Liver (tissue), 9 donors: Measurements from ENCODE around the gene TMEM89. TPM values are rescaled to one million over a fixed set of nuclear protein-coding genes. Genes with fewer than 3 reads are reported as not detected.

ENCODE experiments used
- DNase-seq: peaks from one replicate; pipeline ENCODE4 v3.0.0-alpha.2; 2017; ENCODE audit warnings: low spot score
- H3K27ac ChIP-seq, 2 donors: one replicate each; pipeline ENCODE4 v1.7.0; 2013; ENCODE audit warnings: inconsistent platforms in 2 of 2, low read length in 2 of 2, control low read depth in 1 of 2, low read depth in 1 of 2, mild to moderate bottlenecking in 1 of 2
- H3K27me3 ChIP-seq, 4 donors: one replicate each; pipeline versions ENCODE4 v1.6.1 to v1.7.0; 2013; ENCODE audit warnings: low read length in 3 of 4, inconsistent platforms in 1 of 4, mild to moderate bottlenecking in 1 of 4, moderate library complexity in 1 of 4; ENCODE audit not compliant: control insufficient read depth in 4 of 4, insufficient read depth in 4 of 4
- H3K36me3 ChIP-seq, 4 donors: one replicate each; pipeline versions ENCODE4 v1.6.1 to v1.7.0; 2013; ENCODE audit warnings: low read length in 3 of 4, mild to moderate bottlenecking in 3 of 4, low read depth in 1 of 4, moderate library complexity in 1 of 4; ENCODE audit not compliant: control insufficient read depth in 4 of 4, insufficient read depth in 3 of 4
- H3K4me1 ChIP-seq, 4 donors: one replicate each; pipeline versions ENCODE4 v1.6.1 to v1.7.0; 2013; ENCODE audit warnings: low read length in 3 of 4, mild to moderate bottlenecking in 3 of 4, moderate library complexity in 1 of 4; ENCODE audit not compliant: control insufficient read depth in 4 of 4, insufficient read depth in 4 of 4
- H3K4me3 ChIP-seq, 3 donors: one replicate each; pipeline versions ENCODE4 v1.6.1 to v1.7.0; 2013; ENCODE audit warnings: low read length in 3 of 3, control low read depth in 1 of 3, low read depth in 1 of 3, mild to moderate bottlenecking in 1 of 3
- H3K9ac ChIP-seq, 2 donors: one replicate each; pipeline ENCODE4 v1.7.0; 2013; ENCODE audit warnings: low read length in 2 of 2, mild to moderate bottlenecking in 2 of 2, moderate library complexity in 2 of 2, control low read depth in 1 of 2, low read depth in 1 of 2
- H3K9me3 ChIP-seq, 4 donors: one replicate each; pipeline versions ENCODE4 v1.6.1 to v1.7.0; 2013; ENCODE audit warnings: low read length in 3 of 4; ENCODE audit not compliant: control insufficient read depth in 4 of 4
- ATF3 ChIP-seq: IDR thresholded peaks from 2 replicates; pipeline ENCODE4 v1.6.1; 2016; ENCODE audit warnings: antibody characterized with exemption
- CTCF ChIP-seq: fragments of 150-350 bp; IDR thresholded peaks from 2 replicates; pipeline ENCODE4 v1.5.1; 2017; ENCODE audit warnings: improper control_type of control experiment, low read depth, low read length; ENCODE audit not compliant: missing input control
- EGR1 ChIP-seq, 2 donors: IDR thresholded peaks; 2 replicates each; pipeline ENCODE4 v1.6.1; 2016 to 2018; ENCODE audit warnings: antibody characterized with exemption in 2 of 2, low read depth in 2 of 2
- FOXA1 ChIP-seq: IDR thresholded peaks from 2 replicates; pipeline ENCODE4 v1.6.1; 2016; ENCODE audit warnings: antibody characterized with exemption
- FOXA2 ChIP-seq: IDR thresholded peaks from 2 replicates; pipeline ENCODE4 v1.6.1; 2016; ENCODE audit warnings: antibody characterized with exemption
- GABPA ChIP-seq, 2 donors: IDR thresholded peaks in 1 of 2; conservative IDR thresholded peaks in 1 of 2; 2 replicates each; pipeline ENCODE4 v1.6.1; 2016; ENCODE audit warnings: antibody characterized with exemption in 2 of 2, mild to moderate bottlenecking in 1 of 2, moderate library complexity in 1 of 2
- HNF4A ChIP-seq, 2 donors: conservative IDR thresholded peaks; 2 replicates each; pipeline ENCODE4 v1.6.1; 2016; ENCODE audit warnings: antibody characterized with exemption in 2 of 2, mild to moderate bottlenecking in 2 of 2
- HNF4G ChIP-seq: IDR thresholded peaks from 2 replicates; pipeline ENCODE4 v1.6.1; 2016; ENCODE audit warnings: antibody characterized with exemption
- JUND ChIP-seq, 2 donors: IDR thresholded peaks; 2 replicates each; pipeline ENCODE4 v1.6.1; 2016; ENCODE audit warnings: antibody characterized with exemption in 2 of 2
- MAX ChIP-seq: IDR thresholded peaks from 2 replicates; pipeline ENCODE4 v1.6.1; 2016; ENCODE audit warnings: antibody characterized with exemption
- NR2F2 ChIP-seq: IDR thresholded peaks from 2 replicates; pipeline ENCODE4 v1.6.1; 2016; ENCODE audit warnings: antibody characterized with exemption
- RAD21 ChIP-seq, 2 donors: IDR thresholded peaks; 2 replicates each; pipeline ENCODE4 v1.6.1; 2016; ENCODE audit warnings: antibody characterized with exemption in 2 of 2, mild to moderate bottlenecking in 2 of 2
- REST ChIP-seq: IDR thresholded peaks from 2 replicates; pipeline ENCODE4 v1.6.1; 2016; ENCODE audit warnings: antibody characterized with exemption, mild to moderate bottlenecking
- RXRA ChIP-seq, 2 donors: IDR thresholded peaks; 2 replicates each; pipeline ENCODE4 v1.6.1; 2017 to 2018; ENCODE audit warnings: antibody characterized with exemption in 2 of 2, mild to moderate bottlenecking in 1 of 2
- SP1 ChIP-seq: IDR thresholded peaks from 2 replicates; pipeline ENCODE4 v1.6.1; 2018; ENCODE audit warnings: antibody characterized with exemption, mild to moderate bottlenecking
- TAF1 ChIP-seq: conservative IDR thresholded peaks from 2 replicates; pipeline ENCODE4 v1.6.1; 2016; ENCODE audit warnings: antibody characterized with exemption, mild to moderate bottlenecking
- YY1 ChIP-seq: IDR thresholded peaks from 2 replicates; pipeline ENCODE4 v1.6.1; 2016; ENCODE audit warnings: antibody characterized with exemption, mild to moderate bottlenecking
- ZBTB33 ChIP-seq: IDR thresholded peaks from 2 replicates; pipeline ENCODE4 v1.6.1; 2016; ENCODE audit warnings: antibody characterized with exemption
- WGBS: extraction: QIAGEN DNeasy Blood & Tissue Kit; methylation state at CpG from one replicate; pipeline ENCODE4 v1.1.7; 2013; 5-methylcytosine and 5-hydroxymethylcytosine counted together
- polyA plus RNA-seq, 2 donors: library from polyadenylated mRNA; stranded (reverse) in 1 of 2; unstranded in 1 of 2; fragments of 200-250 nt in 1 of 2; fragments of >200 nt in 1 of 2; fragmentation: Nextera tagmentation in 1 of 2; extraction: Ambion mirVana in 1 of 2; gene quantifications; one replicate each; pipeline versions ENCODE4 v1.2.1 to v1.2.3, GENCODE V29; 2013 to 2015
- total RNA-seq, 2 donors: library from RNA; depleted of rRNA; stranded (reverse); fragments of >200 nt; gene quantifications; one replicate each; pipeline ENCODE4 v1.2.3, GENCODE V29; 2014
- donor health status: healthy.
- donor health status: healthy.
- donor health status: healthy.
- donor health status: healthy.
- donor health status: healthy.

Gene TMEM89
- total and polyA plus RNA-seq, 4 donors: not detected

GRCh38 chr3:48641396-48641795 lies 19.8 kb upstream of the TMEM89 start:
- H3K9ac ChIP-seq: no peak overlapping the region
- H3K4me3 ChIP-seq: no peak overlapping the region
- DNase-seq: no peak
- TF ChIP-seq HNF4G (no peak), ZBTB33 (no peak), HNF4A (conservative IDR thresholded peaks at IDR 0.05) (no peak), CTCF (no peak), RAD21 (IDR thresholded peaks at IDR 0.05) (no peak), GABPA (IDR thresholded peaks at IDR 0.05 in 1 of 2, conservative IDR thresholded peaks at IDR 0.05 in 1 of 2) (no peak), TAF1 (no peak), MAX (no peak), NR2F2 (no peak), JUND (IDR thresholded peaks at IDR 0.05) (no peak), FOXA2 (no peak), YY1 (no peak), FOXA1 (no peak), REST (no peak), ATF3 (no peak), SP1 (no peak), EGR1 (IDR thresholded peaks at IDR 0.05; ENCODE audit: low read depth in 2 of 2) (no peak), RXRA (IDR thresholded peaks at IDR 0.05) (no peak)
- H3K9me3 ChIP-seq: no peaks in the 10 kb centered on the region
- H3K4me1 ChIP-seq: peaks cover 0 to 3% (median 0%) of the 10 kb centered on the region in 4 donors
- H3K36me3 ChIP-seq: no peaks in the 10 kb centered on the region
- no peak overlapping the region for H3K27ac ChIP-seq
- no peaks in the 10 kb centered on the region for H3K27me3 ChIP-seq
- 87% methylated on average over 3 of the region's 3 CpGs for WGBS
